ENCODE results near the gene ASCL2.

ASCL2 gene

DNA sequence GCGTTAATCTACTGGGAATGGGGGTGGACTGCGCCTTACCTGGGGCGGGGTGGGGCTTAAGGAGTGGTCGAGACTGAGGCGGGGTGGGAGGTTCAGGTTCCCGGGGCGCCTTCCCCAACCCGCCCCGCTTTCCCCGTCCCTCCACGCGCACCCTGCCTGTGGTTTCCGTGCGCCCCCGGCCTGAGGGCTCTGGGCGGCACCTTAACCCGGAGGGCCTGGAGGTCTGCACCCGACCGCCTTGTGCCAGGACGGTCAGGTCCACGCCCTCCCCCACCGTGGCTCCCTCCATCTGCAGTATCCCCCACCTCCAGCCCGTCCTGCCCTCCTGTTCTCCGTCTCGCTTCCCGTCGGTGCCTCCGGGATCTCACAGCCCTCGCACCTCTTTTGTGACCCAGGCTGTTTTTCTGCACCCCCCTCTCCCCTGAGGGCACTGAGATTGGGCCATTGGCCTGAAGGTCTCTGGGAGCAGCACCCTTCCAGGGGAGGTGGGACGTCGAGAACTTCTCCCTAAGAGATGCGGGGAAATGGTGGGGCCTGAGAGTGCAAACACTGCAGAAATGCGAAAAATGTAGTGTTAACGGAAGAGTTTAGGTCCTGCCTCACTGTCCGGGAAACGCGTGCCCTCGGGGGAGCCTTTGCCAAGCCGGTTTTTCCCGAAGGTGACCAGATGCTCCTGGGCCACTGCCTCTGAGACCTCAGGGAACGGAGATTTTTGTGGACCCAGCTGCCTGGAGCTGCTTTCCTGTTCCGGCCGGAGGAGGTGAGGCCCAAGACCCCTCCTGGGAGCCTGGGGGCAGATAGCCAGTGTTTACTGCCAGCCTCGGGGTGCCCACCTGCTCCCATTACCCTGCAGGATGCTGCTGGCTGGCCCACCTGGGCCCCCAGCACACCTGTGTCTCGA is 1.2 kb upstream of the ASCL2 start:
- DNase-seq = no peak

DNA sequence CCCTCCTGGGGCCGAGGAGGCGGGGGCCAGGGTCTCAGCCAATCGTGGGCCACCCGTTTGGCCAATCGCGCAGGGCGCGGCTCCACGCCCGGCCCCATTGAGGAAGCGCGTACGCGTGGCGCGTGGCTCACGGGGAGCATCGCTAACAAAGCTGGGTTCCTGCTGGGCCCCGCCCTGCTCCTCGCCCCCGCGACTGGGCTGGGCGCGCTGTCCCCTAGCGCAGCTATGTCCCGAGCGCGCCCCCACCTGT is 614 bp upstream of the ASCL2 start:
- peak; percentile 40 to 78 for DNase-seq

DNA sequence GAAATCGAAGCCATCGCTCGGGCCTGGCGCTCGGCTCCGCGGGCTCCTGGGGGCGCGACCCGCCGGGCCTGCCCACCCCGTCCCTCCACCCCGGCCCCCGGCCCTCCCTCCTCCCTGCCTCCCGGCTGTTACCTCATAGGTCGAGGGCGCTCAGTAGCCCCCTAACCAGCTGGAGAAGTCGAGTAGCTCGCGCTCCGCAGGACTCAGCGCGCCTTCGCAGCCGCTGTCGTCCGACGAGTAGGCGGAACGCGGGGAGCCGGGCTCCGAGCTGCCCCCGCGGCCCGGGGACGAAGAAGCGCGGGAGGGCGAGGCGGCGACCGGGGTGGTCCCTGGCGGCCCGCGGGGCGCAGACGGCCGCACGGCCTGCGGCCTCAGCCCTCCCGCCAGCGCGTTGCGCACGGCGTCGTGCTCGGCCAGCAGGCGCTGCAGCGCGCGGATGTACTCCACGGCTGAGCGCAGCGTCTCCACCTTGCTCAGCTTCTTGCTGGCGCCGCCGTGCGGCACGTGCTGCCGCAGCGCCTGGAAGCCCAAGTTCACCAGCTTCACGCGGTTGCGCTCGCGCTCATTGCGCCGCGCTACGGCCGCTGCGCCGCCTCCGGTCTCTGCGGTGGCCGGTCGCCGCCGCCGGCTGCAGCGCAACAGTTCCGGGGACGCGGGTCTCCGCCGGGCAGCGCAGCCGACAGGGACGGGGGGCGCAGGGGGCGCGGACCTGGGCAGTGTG is 627 bp downstream of the ASCL2 start:
- DNase-seq = peak; percentile 35 to 43

DNA sequence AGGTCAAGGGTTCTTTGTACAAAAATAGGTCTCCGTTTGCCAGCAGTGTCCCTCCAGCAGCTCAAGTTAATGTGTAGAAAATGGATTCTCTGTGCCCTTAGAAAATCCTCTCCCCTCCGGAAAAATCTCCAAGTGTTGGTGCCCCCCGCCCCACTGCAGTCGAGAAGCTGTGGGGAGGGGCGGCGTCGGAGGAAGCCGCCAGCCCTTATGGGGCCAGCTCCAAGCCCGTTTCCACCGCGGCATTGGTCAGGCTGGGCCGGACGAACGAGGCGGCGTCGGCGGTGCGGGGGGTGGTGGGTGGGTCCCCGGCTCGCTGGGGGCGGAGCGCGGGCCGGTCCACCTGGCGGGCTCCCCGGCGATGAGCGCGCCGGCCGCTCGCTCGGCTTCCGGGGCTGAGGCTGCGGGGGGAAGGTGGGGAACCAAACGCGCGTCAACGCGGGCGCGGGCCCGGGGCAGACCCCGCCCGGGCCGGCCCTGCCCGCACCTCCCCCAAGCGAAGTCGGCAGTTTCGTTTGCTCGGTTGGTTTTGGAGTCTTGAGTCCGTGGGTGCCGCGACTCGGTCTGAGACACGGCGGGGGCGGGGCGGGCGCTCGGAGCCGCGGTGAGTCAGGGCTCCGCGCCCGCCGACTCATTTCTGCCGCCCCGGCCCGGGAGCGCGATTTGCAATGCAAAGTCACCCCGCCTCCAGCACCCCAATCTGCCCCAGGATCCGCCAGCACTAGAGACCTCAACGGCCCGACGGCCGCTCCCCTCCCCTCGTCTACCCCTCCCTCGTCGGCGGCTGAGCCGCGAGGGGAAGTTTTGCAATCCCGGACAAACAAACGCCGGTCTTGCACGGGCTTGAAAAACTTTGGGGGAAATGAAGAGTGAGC is 1.4 kb downstream of the ASCL2 start:
- peak; percentile 85 to 91 for DNase-seq

DNA sequence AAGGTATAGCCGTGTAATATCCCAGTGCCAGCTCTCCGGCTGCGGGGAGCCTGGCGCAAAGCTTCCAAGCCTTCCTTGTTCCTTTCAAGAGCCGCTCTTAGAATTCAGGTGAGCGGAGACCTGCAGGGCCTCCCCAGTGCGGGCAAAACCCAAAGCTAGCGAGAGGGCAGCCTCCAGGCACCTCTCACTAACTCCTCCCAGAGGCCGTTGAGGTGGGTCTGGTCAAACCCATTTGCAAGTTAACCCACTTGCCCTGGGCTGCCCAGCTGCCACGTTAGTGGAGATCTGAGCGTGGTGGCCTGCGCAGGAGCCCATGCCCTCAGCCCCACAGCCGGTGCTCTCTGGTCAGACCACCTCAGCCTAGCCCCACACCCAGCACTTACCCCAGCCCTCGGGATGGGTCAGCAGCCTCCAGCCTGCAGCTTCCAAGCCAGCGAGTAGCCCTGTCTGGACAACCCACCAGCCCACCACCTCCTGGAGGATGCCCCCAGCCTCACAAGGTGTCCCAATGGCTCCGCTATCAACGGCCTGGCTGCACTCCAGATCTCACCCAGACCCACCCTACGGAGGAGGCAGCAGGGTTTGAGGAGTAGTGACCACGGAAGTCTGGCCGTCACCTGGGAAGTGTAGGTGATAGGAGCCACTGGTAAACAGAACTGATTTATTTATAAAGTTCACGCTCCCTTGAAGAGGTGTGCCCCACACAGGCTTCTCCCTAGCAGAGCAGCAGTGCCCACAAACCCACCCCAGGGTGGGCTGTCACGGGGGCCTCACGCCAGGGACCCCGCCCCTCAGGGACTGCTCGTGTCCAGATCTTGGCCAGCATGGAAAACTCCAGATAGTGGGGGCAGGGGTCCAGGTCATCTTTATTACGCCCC is 2.3 kb downstream of the ASCL2 start:
- DNase-seq = no peak

DNA sequence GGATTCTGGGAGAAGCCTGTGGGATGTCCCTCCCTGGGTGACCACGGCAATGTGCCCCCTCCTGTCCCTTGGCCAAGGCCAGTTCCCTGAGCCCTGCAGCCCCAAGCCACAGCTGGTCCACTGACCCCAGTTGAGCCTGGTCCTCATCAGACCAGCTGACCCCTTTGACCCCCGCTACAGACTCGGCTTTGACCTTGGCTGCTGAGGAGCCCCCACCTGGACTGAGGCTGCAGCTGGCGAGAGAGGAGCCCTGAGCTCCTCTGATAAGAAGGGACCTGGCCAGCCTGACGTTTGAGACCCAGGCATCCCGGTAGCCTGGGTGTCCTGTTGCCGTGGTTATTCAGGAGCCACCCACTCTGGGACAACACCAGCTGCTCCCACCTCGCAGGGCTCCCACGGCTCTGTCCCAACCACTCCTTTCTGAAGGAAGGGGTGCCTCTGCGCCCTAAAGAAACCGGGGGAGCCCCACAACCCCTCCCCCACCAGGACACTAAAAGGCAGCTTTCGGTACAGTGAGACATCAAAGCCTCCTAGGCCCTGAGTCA is 3.0 kb downstream of the ASCL2 start:
- no peak for DNase-seq

DNA sequence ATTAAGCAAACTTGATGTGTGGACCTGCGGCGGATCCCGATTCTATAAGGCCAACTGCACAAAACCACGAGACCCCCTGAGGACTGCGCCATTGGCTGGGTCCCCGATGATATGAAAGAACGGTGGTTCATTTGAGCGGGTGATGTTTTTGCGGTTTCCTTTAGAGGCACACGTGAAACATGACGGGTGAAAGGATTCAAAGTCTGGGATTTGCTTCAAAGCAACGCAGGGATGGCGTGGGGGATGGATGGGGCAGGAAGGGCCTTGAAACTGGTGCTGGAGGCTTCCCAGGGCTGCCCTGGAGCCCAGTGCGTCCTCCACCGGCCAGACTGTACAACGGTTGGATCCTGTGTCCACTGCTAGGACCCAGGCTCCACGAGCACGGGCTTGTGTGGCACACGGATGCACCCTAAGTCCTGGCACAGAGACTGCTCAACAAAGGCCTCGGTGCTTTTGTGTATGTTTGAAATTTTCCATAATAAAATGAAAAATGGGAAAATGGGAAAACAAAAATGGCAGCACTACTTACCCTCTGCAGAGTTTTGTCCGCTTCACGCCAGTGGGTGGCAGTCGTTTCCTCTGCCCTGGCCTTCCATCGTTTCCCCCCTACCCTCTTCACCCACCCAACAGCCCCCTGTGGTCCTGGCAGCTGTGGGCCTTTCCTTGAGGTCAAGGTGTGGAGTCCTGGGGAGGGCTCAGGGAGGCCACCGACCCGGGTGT is 3.6 kb downstream of the ASCL2 start:
- DNase-seq = no peak

DNA sequence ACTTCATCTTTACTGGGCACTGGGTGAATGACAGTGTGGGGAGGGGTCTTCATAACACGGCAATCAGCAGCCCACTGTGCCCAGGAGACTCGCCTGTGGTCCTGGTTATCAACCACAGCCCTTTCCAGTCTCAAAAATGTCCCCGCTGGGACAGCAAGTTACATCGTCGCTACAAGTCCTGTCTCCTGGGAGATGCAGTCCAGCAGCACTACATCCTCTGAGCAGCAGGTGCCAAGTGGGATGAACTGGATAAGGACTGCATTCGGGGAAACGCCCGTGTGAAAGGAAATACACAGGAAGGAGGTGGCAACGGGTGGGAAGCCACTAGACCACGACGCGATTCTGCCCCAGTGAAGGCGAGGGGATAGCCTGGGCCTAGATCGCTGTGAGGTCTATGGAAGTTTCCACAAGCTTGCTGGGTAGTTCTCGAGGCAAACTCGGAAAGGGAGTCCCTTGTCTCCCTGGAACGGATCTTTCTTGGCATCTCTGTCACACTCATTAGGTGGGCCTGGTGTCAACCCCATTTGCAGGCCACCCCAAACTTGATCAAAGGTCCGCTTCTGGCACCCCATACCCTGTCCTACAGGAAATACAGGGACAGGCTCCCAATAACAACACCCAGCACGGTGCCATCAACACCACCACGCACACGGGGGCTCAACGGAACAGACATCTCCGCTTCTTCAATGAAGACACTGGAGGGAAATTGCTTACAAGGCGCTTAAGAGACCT is 4.4 kb downstream of the ASCL2 start:
- DNase-seq = no peak

DNA sequence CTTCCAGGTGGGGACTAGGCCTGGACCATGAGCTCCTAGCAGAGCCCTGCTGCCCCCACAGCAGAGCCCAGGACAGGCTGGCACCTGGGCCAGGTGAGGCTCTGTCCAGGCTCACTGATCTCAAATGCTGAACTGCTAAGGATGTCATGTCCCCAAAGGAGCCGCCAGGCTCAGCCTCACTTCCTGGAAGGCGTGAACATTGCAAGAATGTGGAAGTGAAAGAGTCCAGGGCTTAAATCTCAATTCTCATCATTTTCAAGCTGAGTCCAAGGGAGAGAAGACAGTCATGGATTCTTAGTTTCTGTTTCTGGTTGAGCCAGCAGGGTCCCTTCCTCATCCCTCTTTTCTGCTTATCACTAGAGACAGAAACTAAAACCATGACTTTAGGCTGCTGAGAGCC is 5.0 kb downstream of the ASCL2 start:
- DNase-seq = no peak

DNA sequence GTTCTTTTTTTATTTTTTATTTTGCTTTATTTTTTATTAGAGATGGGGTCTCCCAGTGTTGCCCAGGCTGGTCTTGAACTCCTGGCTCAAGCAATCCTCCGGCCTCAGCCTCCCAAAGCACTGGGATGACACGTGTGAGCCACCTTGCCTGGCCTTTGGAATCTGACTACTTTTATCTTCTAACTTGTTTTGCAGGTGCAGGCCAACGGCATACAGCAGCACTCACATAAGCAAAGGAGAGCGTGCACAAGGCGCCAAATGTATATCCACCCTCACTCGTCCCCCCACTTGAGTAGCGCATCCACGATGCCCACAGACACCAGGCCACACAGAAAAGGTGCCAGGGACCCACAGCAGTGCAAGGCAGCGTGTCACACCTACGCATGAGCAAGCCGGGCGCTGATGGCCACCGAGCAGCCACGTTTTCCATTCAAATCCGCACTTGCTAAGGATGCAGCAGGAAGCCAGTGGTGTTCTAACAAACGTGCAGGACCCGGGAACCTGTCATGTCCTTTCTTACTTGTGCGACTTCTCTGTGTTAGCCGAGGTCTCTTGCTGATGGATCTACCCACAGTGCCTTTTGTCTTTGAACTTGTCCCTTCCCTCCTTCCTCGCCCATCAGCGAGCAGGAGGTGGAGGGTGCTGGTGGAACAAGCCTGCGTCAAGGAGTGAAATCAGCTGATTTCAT is 5.9 kb downstream of the ASCL2 start:
- no peak for DNase-seq

DNA sequence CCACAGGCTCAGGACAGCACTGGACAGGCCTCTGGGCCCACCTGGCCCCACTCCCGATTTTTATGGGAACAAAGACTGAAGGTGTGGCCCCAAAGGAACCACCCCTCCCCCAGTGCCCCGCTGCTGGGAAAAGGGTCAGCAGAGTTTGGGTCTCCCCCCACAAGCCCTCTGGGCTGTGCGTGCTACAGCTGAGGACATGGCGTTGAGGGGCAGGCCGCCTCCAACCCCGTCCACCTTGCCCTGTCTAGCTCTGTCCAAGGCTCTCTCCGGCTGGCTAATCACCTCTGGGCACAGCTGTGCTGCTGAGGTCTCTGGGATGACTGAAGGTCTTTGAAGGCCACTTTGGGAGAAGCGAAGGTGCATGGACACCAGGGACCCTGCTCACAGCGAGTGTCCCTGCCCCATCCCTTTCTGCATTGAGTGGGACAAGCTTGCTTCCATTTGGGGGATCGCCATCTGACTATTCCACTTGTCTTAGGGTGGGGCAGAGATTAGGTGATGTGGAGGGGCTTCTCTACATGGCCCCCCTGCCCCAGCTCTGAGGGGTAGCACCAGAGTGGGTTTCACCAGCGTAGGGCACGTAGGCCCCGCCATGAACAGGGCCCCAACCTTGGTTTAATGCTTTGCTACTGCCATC is 6.5 kb downstream of the ASCL2 start:
- DNase-seq = no peak

DNA sequence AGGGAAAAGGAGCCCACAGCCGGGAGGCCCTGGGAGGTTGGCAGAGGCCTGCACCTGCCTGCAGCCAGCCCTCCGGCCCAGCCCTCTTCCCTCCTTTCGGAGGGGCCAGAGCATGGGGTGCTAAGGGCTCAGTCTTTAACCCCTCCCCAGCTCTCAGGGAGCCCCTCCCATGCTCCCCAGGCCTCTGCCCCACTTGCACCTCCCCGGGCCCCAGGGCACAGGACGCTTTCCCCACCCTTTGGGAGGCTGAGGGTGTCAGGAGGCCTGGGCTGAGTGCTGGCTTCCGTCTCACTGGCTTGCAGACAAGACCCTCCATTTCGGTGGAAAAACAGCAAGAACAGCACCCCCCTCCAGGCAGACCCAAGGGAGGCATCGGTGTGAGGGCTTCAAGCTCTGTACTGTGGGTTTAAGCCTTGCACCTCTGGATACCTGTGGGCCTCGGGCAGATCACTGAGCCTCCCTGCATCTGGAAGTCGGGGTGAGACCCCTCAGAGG is 7.3 kb downstream of the ASCL2 start:
- no peak for DNase-seq

DNA sequence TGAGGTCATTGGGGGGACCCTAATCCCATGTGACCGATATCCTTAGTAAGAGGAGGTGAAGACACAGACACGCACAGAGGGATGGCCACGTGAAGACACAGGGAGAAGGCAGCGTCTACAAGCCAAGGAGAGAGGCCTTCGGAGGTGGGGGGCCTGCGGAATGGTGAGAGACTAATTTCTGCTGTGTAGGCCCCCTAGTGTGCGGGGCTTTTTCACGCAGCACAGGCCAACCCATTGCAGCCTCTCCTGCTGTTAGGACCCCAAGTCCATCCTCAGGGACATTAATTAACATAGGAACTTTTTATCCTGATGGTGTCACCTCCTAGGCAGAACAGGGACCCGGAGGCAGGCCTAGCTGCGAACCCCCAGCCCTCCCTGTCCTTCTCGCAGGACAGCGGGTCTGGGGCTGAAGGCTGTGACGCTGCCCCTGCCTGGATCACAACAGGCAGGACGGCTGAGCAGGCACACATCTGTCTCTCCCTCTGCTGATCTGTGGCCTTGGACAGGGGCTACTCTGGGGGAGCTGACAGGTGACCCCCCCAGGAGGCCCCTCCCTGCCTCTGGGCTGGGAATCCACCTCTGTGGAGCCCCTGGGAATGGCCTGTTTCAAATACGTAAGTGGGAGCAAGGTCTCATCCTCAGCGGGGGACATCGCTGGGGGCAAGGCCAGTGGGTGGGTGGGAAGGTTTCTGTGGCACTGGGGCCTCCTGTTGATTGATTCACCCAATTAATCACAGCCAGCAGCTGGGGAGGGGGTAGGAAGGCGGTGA is 7.9 kb downstream of the ASCL2 start:
- no peak for DNase-seq

DNA sequence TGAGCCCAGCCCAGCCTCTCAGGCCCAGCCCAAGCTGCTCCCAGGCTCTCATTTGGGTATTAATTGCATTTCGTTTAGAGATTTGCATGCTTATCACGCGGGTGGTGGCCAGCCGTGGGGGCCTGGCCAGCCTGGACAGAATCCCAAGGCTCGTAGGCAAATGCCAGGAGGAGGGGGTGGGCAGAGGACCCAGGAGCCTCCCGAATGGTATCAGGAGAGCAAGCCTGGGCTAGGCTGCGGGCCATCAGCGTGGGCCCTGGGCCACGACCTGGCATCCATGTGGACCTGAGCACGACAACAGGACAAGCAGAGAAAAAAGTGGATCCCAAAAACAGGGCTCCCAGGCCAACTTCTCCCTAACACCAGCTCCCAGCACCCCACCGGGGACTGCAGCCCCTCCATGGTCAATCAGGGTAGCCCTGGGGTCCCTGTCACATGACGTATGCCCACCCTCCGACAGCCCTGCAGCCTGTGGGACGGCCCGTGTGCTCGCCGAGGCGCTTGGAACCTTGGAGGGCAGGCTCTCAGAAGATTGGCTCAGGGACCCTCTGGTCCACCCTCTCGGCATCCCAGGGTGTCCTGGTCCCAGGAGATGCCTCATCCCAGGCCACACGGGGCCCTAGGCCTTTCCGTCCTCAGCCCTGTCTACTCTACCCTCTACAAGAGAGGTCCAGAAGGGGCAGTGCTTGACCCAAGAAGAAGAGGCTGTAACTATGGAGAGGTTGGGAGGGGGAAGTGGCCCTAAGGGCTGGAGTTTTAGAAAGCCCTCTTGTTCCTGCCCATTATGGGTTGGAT is 8.8 kb downstream of the ASCL2 start:
- no peak for DNase-seq

DNA sequence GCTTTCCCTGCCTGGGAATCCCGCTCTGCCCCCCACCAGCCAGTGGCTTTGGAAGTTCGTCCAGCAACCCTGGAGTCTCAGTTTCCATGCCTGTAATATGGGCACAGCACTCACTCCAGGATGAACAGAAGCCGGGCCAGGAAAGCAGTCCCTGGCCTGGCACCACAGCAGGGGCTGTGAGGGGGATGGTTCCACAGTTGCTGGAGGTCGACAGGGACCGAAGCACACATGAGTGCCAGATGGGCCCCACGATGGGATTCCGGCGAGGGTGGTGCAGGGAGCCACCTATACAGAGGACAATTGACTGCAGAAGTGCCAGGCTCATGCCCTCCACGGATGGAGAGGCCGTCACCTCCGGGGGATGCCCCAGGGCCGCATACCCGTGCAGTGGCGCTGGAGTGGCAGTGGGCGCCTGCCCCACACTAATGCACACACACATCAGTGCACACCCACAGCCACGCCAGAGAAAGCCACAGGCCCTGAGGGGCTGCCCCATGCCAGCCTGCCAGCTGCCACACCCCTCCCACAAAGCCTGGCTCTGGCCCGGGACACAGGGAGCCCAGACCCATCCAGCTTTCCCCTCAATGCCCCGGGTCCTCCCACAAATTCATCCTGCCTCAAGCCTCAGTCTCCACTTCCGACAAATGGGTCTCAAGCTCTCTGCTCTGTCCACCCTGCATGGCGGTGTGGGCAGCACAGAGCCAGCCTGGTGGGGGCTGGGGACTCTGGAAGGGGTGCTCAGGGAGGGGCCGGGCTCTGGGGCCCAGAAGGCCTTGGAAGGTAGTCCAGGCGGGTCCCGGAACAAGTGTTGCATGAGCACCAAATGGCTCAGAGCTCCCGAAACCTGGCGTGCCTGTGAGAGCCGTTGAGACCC is 9.7 kb downstream of the ASCL2 start:
- DNase-seq = no peak

DNA sequence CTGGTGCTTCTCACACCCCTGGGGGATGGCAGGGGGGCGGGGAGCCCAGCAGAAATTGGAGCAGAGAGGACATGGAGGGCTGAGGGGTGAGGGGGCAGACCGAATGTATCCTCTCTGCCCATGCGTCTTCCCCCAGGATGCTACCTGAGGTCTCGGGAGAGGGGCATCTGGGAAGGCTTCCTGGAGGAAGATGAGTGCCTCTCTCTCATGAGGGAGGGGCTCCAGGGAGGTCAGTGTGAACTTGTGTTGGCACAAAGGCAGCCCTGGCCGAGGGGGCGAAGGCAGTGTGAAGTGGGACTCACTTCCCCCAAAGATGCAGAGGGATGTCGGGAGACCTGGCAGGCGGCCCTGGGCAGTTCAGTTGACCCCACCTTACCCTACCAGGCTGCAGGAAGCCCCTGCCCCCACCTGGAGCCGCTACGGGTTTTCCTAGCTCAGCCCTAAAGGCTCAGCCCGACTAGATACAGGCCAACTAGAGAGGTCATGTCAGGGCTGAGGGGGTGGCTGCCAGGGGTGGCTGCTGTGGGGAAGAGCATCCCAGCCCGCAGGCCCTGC is 10.4 kb downstream of the ASCL2 start:
- DNase-seq = no peak

DNA sequence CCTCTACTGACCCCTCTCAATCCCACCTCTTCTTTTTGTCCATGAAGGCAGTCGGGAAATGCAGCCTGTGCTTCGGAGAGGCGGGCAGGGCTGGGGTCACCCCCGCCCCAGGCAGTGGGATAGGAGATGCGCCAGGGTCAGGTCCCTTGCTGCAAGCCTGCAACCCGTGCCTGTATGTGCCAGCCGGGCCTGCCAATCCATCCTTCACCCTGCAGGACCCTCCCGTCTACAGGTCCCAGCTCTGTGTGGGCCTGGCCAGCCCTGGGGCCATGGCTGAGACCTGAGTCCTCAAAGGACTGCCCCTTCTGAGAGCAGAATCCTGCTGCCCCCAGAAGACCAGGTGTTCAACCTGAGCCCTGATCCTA is 10.9 kb downstream of the ASCL2 start:
- DNase-seq = no peak
